ENCODE measurements around the gene TP53RK. TPM values are rescaled to one million over a fixed set of nuclear protein-coding genes. Genes with fewer than 3 reads are reported as not detected.

TP53RK gene
- total RNA-seq, 1 donor from 2014 or later = 13.6 TPM

GRCh38 chr20:46708172-46708860 lies 19.1 kb upstream of the TP53RK start:
- TF ChIP-seq CTCF (IDR thresholded peaks at IDR 0.05) = peak; percentile 12
- no peak for DNase-seq (ENCODE audit: extremely low spot score, unreplicated experiment)
- Mint-ChIP-seq H3K27ac (ENCODE audit: unreplicated experiment) (peak overlapping the region; percentile 86), H3K27me3 (ENCODE audit: unreplicated experiment) (peaks cover 19% of the 10 kb centered on the region), H3K4me1 (ENCODE audit: unreplicated experiment) (peaks cover 26% of the 10 kb centered on the region), H3K4me3 (ENCODE audit: unreplicated experiment) (peak overlapping the region; percentile 77), H3K36me3 (ENCODE audit: unreplicated experiment) (peaks cover 5% of the 10 kb centered on the region), H3K9me3 (ENCODE audit: unreplicated experiment) (peaks cover 6% of the 10 kb centered on the region)

GRCh38 chr20:46706242-46706641 lies 17.0 kb upstream of the TP53RK start:
- peaks cover 1% of the 10 kb centered on the region for H3K36me3 Mint-ChIP-seq (ENCODE audit: unreplicated experiment)
- H3K9me3 Mint-ChIP-seq (ENCODE audit: unreplicated experiment) = peaks cover 6% of the 10 kb centered on the region
- H3K4me1 Mint-ChIP-seq (ENCODE audit: unreplicated experiment) = peaks cover 15% of the 10 kb centered on the region
- no peak overlapping the region for H3K4me3 Mint-ChIP-seq (ENCODE audit: unreplicated experiment)
- no peak overlapping the region for H3K27ac Mint-ChIP-seq (ENCODE audit: unreplicated experiment)
- no peak for DNase-seq (ENCODE audit: extremely low spot score, unreplicated experiment)
- no peak for TF ChIP-seq CTCF (IDR thresholded peaks at IDR 0.05)
- peaks cover 21% of the 10 kb centered on the region for H3K27me3 Mint-ChIP-seq (ENCODE audit: unreplicated experiment)

- Mint-ChIP-seq H3K9me3 (ENCODE audit: unreplicated experiment) (peaks cover 6% of the 10 kb centered on the region), H3K4me3 (ENCODE audit: unreplicated experiment) (no peak overlapping the region), H3K27me3 (ENCODE audit: unreplicated experiment) (peaks cover 26% of the 10 kb centered on the region), H3K27ac (ENCODE audit: unreplicated experiment) (no peak overlapping the region), H3K36me3 (ENCODE audit: unreplicated experiment) (peaks cover 1% of the 10 kb centered on the region), H3K4me1 (ENCODE audit: unreplicated experiment) (peaks cover 9% of the 10 kb centered on the region)
- no peak for TF ChIP-seq CTCF (IDR thresholded peaks at IDR 0.05)
- DNase-seq (ENCODE audit: extremely low spot score, unreplicated experiment) = no peak
Observed at GRCh38 chr20:46705378-46705729, 16.1 kb upstream of the TP53RK start.

- TF ChIP-seq CTCF (IDR thresholded peaks at IDR 0.05) = no peak
- peaks cover 1% of the 10 kb centered on the region for H3K36me3 Mint-ChIP-seq (ENCODE audit: unreplicated experiment)
- peaks cover 6% of the 10 kb centered on the region for H3K9me3 Mint-ChIP-seq (ENCODE audit: unreplicated experiment)
- H3K4me3 Mint-ChIP-seq (ENCODE audit: unreplicated experiment) = no peak overlapping the region
- no peak overlapping the region for H3K27ac Mint-ChIP-seq (ENCODE audit: unreplicated experiment)
- DNase-seq (ENCODE audit: extremely low spot score, unreplicated experiment) = no peak
- peaks cover 4% of the 10 kb centered on the region for H3K4me1 Mint-ChIP-seq (ENCODE audit: unreplicated experiment)
- H3K27me3 Mint-ChIP-seq (ENCODE audit: unreplicated experiment) = peaks cover 30% of the 10 kb centered on the region
Observed at GRCh38 chr20:46704714-46705377, 15.6 kb upstream of the TP53RK start.

- H3K27me3 Mint-ChIP-seq (ENCODE audit: unreplicated experiment) = peaks cover 32% of the 10 kb centered on the region
- peaks cover 6% of the 10 kb centered on the region for H3K9me3 Mint-ChIP-seq (ENCODE audit: unreplicated experiment)
- H3K27ac Mint-ChIP-seq (ENCODE audit: unreplicated experiment) = no peak overlapping the region
- no peaks in the 10 kb centered on the region for H3K4me1 Mint-ChIP-seq (ENCODE audit: unreplicated experiment)
- no peak for TF ChIP-seq CTCF (IDR thresholded peaks at IDR 0.05)
- no peak overlapping the region for H3K4me3 Mint-ChIP-seq (ENCODE audit: unreplicated experiment)
- no peak for DNase-seq (ENCODE audit: extremely low spot score, unreplicated experiment)
- peaks cover 1% of the 10 kb centered on the region for H3K36me3 Mint-ChIP-seq (ENCODE audit: unreplicated experiment)
Observed at GRCh38 chr20:46703435-46703834, 14.2 kb upstream of the TP53RK start.

Measured in osteocyte (in vitro differentiated cells).